A549 (cell line): ENCODE measurements around the gene TEAD3. TPM values are rescaled to one million over a fixed set of nuclear protein-coding genes. Genes with fewer than 3 reads are reported as not detected.

ENCODE experiments used
- ATAC-seq, 2 experiments: fragments of 200-7000 bp in 1 of 2; fragments of >200 bp in 1 of 2; cut with Nextera tagmentation in 1 of 2; cut with Tn5 transposase in 1 of 2; 3 replicates each; pipeline versions ENCODE4 v1.8.0 to v1.9.1; 2018 to 2020; ENCODE audit warnings: mild to moderate bottlenecking in 1 of 2, moderate library complexity in 1 of 2
- CTCF ChIA-PET: fragments of 300-600 bp; sonication (Branson Sonifier 250); formaldehyde crosslinking; extraction: SDS; loops from one replicate; lab custom pipeline; 2021; ENCODE audit warnings: antibody characterized with exemption, inconsistent platforms; lab: Yijun Ruan, JAX
- POLR2A ChIA-PET: fragments of 350-600 bp; formaldehyde crosslinking; extraction: SDS; loops from one replicate; lab custom pipeline; 2021; ENCODE audit warnings: antibody characterized with exemption, inconsistent platforms; lab: Yijun Ruan, JAX
- DNase-seq, 2 experiments: peaks; one replicate each; pipeline versions ENCODE4 v3.0.0 to v3.0.0-alpha.2; 2011 to 2016; ENCODE audit warnings: low read depth in 1 of 2, low spot score in 1 of 2
- FAIRE-seq: peaks from 2 replicates; lab custom pipeline; 2011; peaks lifted over from hg19 to GRCh38; lab: Jason Lieb, UNC
- H3K27ac ChIP-seq, 2 experiments: fragments of >200 bp; sonication (Bioruptor Twin); formaldehyde crosslinking; 3 replicates each; pipeline ENCODE4 v1.5.1; 2016 to 2017
- H3K4me1 ChIP-seq: fragments of >200 bp; sonication (Bioruptor Twin); formaldehyde crosslinking; 3 replicates; pipeline ENCODE4 v1.6.1; 2016
- H3K4me2 ChIP-seq: fragments of >200 bp; sonication (Bioruptor Twin); formaldehyde crosslinking; 3 replicates; pipeline ENCODE4 v1.6.1; 2016
- H3K4me3 ChIP-seq: fragments of >200 bp; sonication (Bioruptor Twin); formaldehyde crosslinking; 3 replicates; pipeline ENCODE4 v1.5.1; 2016
- H3K9me3 ChIP-seq: fragments of >200 bp; sonication (Bioruptor Twin); formaldehyde crosslinking; 3 replicates; pipeline ENCODE4 v1.6.1; 2016
- ATOH8 ChIP-seq: fragments of 250-450 bp; sonication (Bioruptor Pico); IDR thresholded peaks from 2 replicates; pipeline ENCODE4 v1.5.0; 2020; ENCODE audit warnings: low read depth, mild to moderate bottlenecking, moderate library complexity
- BHLHE40 ChIP-seq: IDR thresholded peaks from 2 replicates; pipeline ENCODE4 v1.6.1; 2012; ENCODE audit warnings: low read depth, low read length, inconsistent platforms
- CTCF ChIP-seq: fragments of >200 bp; sonication (Bioruptor Twin); formaldehyde crosslinking; IDR thresholded peaks from 3 replicates; pipeline ENCODE4 v1.5.1; 2016
- EP300 ChIP-seq, 2 experiments: fragments of >200 bp; sonication (Bioruptor Twin); formaldehyde crosslinking; IDR thresholded peaks; 2 replicates in 1 of 2; 3 replicates in 1 of 2; pipeline ENCODE4 v1.6.1; 2016 to 2017
- FOXS1 ChIP-seq: fragments of 250-450 bp; sonication (Bioruptor Pico); IDR thresholded peaks from 2 replicates; pipeline ENCODE4 v1.5.0; 2020; ENCODE audit warnings: mild to moderate bottlenecking, moderate library complexity
- HOXA7 ChIP-seq: fragments of 250-450 bp; sonication (Bioruptor Pico); IDR thresholded peaks from 2 replicates; pipeline ENCODE4 v1.5.0; 2020; ENCODE audit warnings: mild to moderate bottlenecking, moderate library complexity
- JUNB ChIP-seq: fragments of >200 bp; sonication (Bioruptor Twin); formaldehyde crosslinking; IDR thresholded peaks from 2 replicates; pipeline ENCODE4 v1.6.1; 2016
- MAFK ChIP-seq: fragments of 450-650 bp; IDR thresholded peaks from 2 replicates; pipeline ENCODE4 v1.6.1; 2014; ENCODE audit not compliant: partially characterized antibody
- NR3C1 ChIP-seq: fragments of >200 bp; sonication (Bioruptor Twin); formaldehyde crosslinking; IDR thresholded peaks from 3 replicates; pipeline ENCODE4 v1.6.1; 2017
- PHF8 ChIP-seq: fragments of 200-600 bp; sonication (generic); IDR thresholded peaks from 2 replicates; pipeline ENCODE4 v1.6.1; 2016; ENCODE audit warnings: low read depth, mild to moderate bottlenecking, antibody characterized with exemption, moderate library complexity, borderline replicate concordance
- POLR2A ChIP-seq: IDR thresholded peaks from 2 replicates; pipeline ENCODE4 v1.6.1; 2012; ENCODE audit warnings: mild to moderate bottlenecking, low read length
- POLR2AphosphoS2 ChIP-seq: conservative IDR thresholded peaks from 2 replicates; pipeline ENCODE4 v1.6.1; 2012; ENCODE audit warnings: low read length, improper control_type of control experiment, inconsistent platforms
- RAD21 ChIP-seq, 2 experiments: fragments of >200 bp in 1 of 2; sonication (Bioruptor Twin) in 1 of 2; formaldehyde crosslinking in 1 of 2; IDR thresholded peaks in 1 of 2; conservative IDR thresholded peaks in 1 of 2; 2 replicates in 1 of 2; 3 replicates in 1 of 2; pipeline ENCODE4 v1.6.1; 2012 to 2018; ENCODE audit warnings: inconsistent platforms in 1 of 2
- RCOR1 ChIP-seq: fragments of 150-350 bp; IDR thresholded peaks from 2 replicates; pipeline ENCODE4 v1.6.1; 2014; ENCODE audit warnings: antibody characterized with exemption, low read length, low read depth
- REST ChIP-seq: fragments of 200-600 bp; sonication (generic); IDR thresholded peaks from 2 replicates; pipeline ENCODE4 v1.6.1; 2016; ENCODE audit warnings: antibody characterized with exemption, mild to moderate bottlenecking, moderate library complexity
- RFX5 ChIP-seq: fragments of 450-650 bp; IDR thresholded peaks from 2 replicates; pipeline ENCODE4 v1.7.1; 2014; ENCODE audit warnings: antibody characterized with exemption, mild to moderate bottlenecking, moderate library complexity
- RNF2 ChIP-seq: fragments of 200-600 bp; sonication (generic); IDR thresholded peaks from 2 replicates; pipeline ENCODE4 v1.6.1; 2016; ENCODE audit warnings: low read depth, mild to moderate bottlenecking, antibody characterized with exemption, moderate library complexity, borderline replicate concordance
- SMC3 ChIP-seq: fragments of >200 bp; sonication (Bioruptor Twin); formaldehyde crosslinking; IDR thresholded peaks from 3 replicates; pipeline ENCODE4 v1.6.1; 2018; ENCODE audit warnings: inconsistent platforms
- TFCP2L1 ChIP-seq: fragments of 250-450 bp; sonication (Bioruptor Pico); IDR thresholded peaks from 2 replicates; pipeline ENCODE4 v1.5.0; 2021; ENCODE audit warnings: mild to moderate bottlenecking
- USF2 ChIP-seq: fragments of 450-650 bp; IDR thresholded peaks from 2 replicates; pipeline ENCODE4 v1.6.1; 2014; ENCODE audit warnings: antibody characterized with exemption
- ZC3H11A ChIP-seq: fragments of 450-650 bp; IDR thresholded peaks from 2 replicates; pipeline ENCODE4 v1.6.1; 2014; ENCODE audit warnings: antibody characterized with exemption, mild to moderate bottlenecking
- ZNF302 ChIP-seq: fragments of 250-450 bp; sonication (Bioruptor Pico); IDR thresholded peaks from 2 replicates; pipeline ENCODE4 v1.9.0; 2021; ENCODE audit warnings: inconsistent platforms, mild to moderate bottlenecking, moderate library complexity
- WGBS: methylation state at CpG from one replicate; pipeline ENCODE4 v1.1.6; 2017; ENCODE audit errors: missing lambda C conversion rate; 5-methylcytosine and 5-hydroxymethylcytosine counted together
- polyA plus RNA-seq, 4 experiments: library from polyadenylated mRNA; depleted of rRNA in 3 of 4; stranded (reverse); fragments of >200 nt; fragmentation: RNase III in 1 of 4; extraction: RNeasy Plus Mini Kit Qiagen cat#74134 plus additional on column Dnase treatment in 1 of 4; gene quantifications; 2 replicates in 3 of 4; 3 replicates in 1 of 4; pipeline ENCODE4 v1.2.3, GENCODE V29; 2011 to 2017

TEAD3 gene
- polyA plus RNA-seq, 2 of the 4 experiments (the other 2 are of a cell fraction) = 2.1 to 4.2 TPM

GRCh38 chr6:35449287-35449881, 47.5 kb downstream of the TEAD3 start:
- 14% methylated on average over 14 of the region's 14 CpGs for WGBS
- H3K4me2 ChIP-seq = no peak overlapping the region
- H3K4me3 ChIP-seq = no peak overlapping the region
- FAIRE-seq (no peak), DNase-seq (peak; percentile 60 to 79)
- no peak overlapping the region for H3K27ac ChIP-seq
- peaks cover 5% of the 10 kb centered on the region; the same call in 2 of the 3 replicates for H3K4me1 ChIP-seq
- TF ChIP-seq PHF8 = no peak
- TF ChIP-seq ZC3H11A = no peak
- peak; percentile 82 for TF ChIP-seq SMC3
- peak; percentile 66 for TF ChIP-seq CTCF
- no peak for TF ChIP-seq NR3C1
- peak; percentile 83 to 85 for TF ChIP-seq RAD21 (conservative IDR thresholded peaks at IDR 0.05 in 1 of 2, IDR thresholded peaks at IDR 0.05 in 1 of 2)
- TF ChIP-seq BHLHE40 = no peak
- TF ChIP-seq, all 56 proteins: peak for 3
- CTCF ChIA-PET = interaction anchor here (0.6 to 8.0 kb wide), 32 partner anchors 8 to 160 kb away, joined by 3 to 140 read pairs (median 4); partner anchors contain the start of genes PPARD and RPL10A
- H3K9me3 ChIP-seq = no peaks in the 10 kb centered on the region
- peak; percentile 88 for ATAC-seq
- POLR2A ChIA-PET = interaction anchor here (1.3 kb wide), 1 partner anchor 107 kb away, joined by 8 read pairs; the partner anchor contains the start of gene PPARD

- H3K4me2 ChIP-seq = no peak overlapping the region
- peaks cover 5% of the 10 kb centered on the region; the same call in 2 of the 3 replicates for H3K4me1 ChIP-seq
- CTCF ChIA-PET = interaction anchor here (1.2 to 8.0 kb wide), 13 partner anchors 13 to 155 kb away, joined by 3 to 140 read pairs (median 8); partner anchors contain the start of genes PPARD and RPL10A
- WGBS = 55% methylated on average over 7 of the region's 7 CpGs
- H3K9me3 ChIP-seq = no peaks in the 10 kb centered on the region
- no peak overlapping the region for H3K27ac ChIP-seq
- DNase-seq (no peak), ATAC-seq (no peak), FAIRE-seq (no peak)
- POLR2A ChIA-PET = interaction anchor here (0.9 kb wide), 1 partner anchor 105 kb away, joined by 4 read pairs; no protein-coding TSS in a partner anchor
- no peak overlapping the region for H3K4me3 ChIP-seq
- TF ChIP-seq POLR2A (no peak), TFCP2L1 (no peak), RFX5 (no peak), EP300 (IDR thresholded peaks at IDR 0.05) (no peak), ZNF302 (CRISPR knock-in tag) (no peak), REST (no peak), USF2 (no peak), FOXS1 (no peak), HOXA7 (CRISPR knock-in tag) (no peak), RNF2 (no peak), NR3C1 (no peak), JUNB (no peak), RCOR1 (no peak), MAFK (no peak), POLR2AphosphoS2 (no peak), ATOH8 (no peak)
Measured at GRCh38 chr6:35448191-35448590, 48.7 kb downstream of the TEAD3 start.
